ENCODE measurements around the gene PECR.

The PECR gene

GRCh38 chr2:216112926-216113325, 31.3 kb upstream of the PECR start:
- peaks cover 11% of the 10 kb centered on the region for H3K4me1 ChIP-seq (ENCODE audit: control insufficient read depth, insufficient read depth, low read length)
- no peak overlapping the region for H3K4me3 ChIP-seq (ENCODE audit: low read length)
- no peak overlapping the region for H3K27ac ChIP-seq (ENCODE audit: low read depth, low read length)

GRCh38 chr2:216111122-216111521, 29.5 kb upstream of the PECR start:
- Histone ChIP-seq H3K4me3 (ENCODE audit: low read length) (no peak overlapping the region), H3K27ac (ENCODE audit: low read depth, low read length) (no peak overlapping the region), H3K4me1 (ENCODE audit: control insufficient read depth, insufficient read depth, low read length) (peaks cover 11% of the 10 kb centered on the region), H3K9ac (ENCODE audit: low read length) (no peak overlapping the region), H3K27me3 (ENCODE audit: control insufficient read depth, insufficient read depth, low read length) (no peaks in the 10 kb centered on the region), H3K36me3 (ENCODE audit: control insufficient read depth, insufficient read depth, low read length) (peaks cover 6% of the 10 kb centered on the region)

More at GRCh38 chr2:216112926-216113325, 31.3 kb upstream of the PECR start:
- no peaks in the 10 kb centered on the region for H3K27me3 ChIP-seq (ENCODE audit: control insufficient read depth, insufficient read depth, low read length)
- H3K36me3 ChIP-seq (ENCODE audit: control insufficient read depth, insufficient read depth, low read length) = peaks cover 11% of the 10 kb centered on the region
- H3K9ac ChIP-seq (ENCODE audit: low read length) = no peak overlapping the region

GRCh38 chr2:216110620-216111019, 29.0 kb upstream of the PECR start:
- Histone ChIP-seq H3K36me3 (ENCODE audit: control insufficient read depth, insufficient read depth, low read length) (peaks cover 6% of the 10 kb centered on the region), H3K27me3 (ENCODE audit: control insufficient read depth, insufficient read depth, low read length) (no peaks in the 10 kb centered on the region), H3K27ac (ENCODE audit: low read depth, low read length) (no peak overlapping the region), H3K4me1 (ENCODE audit: control insufficient read depth, insufficient read depth, low read length) (peaks cover 11% of the 10 kb centered on the region), H3K9ac (ENCODE audit: low read length) (no peak overlapping the region), H3K4me3 (ENCODE audit: low read length) (peak overlapping the region; percentile 98)

GRCh38 chr2:216109962-216110614, 28.5 kb upstream of the PECR start:
- Histone ChIP-seq H3K27ac (ENCODE audit: low read depth, low read length) (peak overlapping the region; percentile 93), H3K4me1 (ENCODE audit: control insufficient read depth, insufficient read depth, low read length) (peaks cover 11% of the 10 kb centered on the region), H3K4me3 (ENCODE audit: low read length) (peak overlapping the region; percentile 98)

GRCh38 chr2:216108967-216109921, 27.6 kb upstream of the PECR start, which contains the start of gene XRCC5:
XRCC5 (plus strand) TSS chr2:216109348; CDS start chr2:216109437, 89 bp downstream.
- peak within 1 kb of the TSS; percentile 98 for H3K4me3 ChIP-seq (ENCODE audit: low read length)
- H3K27ac ChIP-seq (ENCODE audit: low read depth, low read length) = peak within 1 kb of the TSS; percentile 93
- H3K27me3 ChIP-seq (ENCODE audit: control insufficient read depth, insufficient read depth, low read length) = no peaks in the 10 kb centered on the region
- peak within 1 kb of the TSS; percentile 98 for H3K9ac ChIP-seq (ENCODE audit: low read length)
- H3K4me1 ChIP-seq (ENCODE audit: control insufficient read depth, insufficient read depth, low read length) = peaks cover 8% of the 10 kb centered on the region
- peaks cover 6% of the 10 kb centered on the region for H3K36me3 ChIP-seq (ENCODE audit: control insufficient read depth, insufficient read depth, low read length)

More at GRCh38 chr2:216109962-216110614, 28.5 kb upstream of the PECR start:
- Histone ChIP-seq H3K9ac (ENCODE audit: low read length) (no peak overlapping the region), H3K36me3 (ENCODE audit: control insufficient read depth, insufficient read depth, low read length) (peaks cover 6% of the 10 kb centered on the region), H3K27me3 (ENCODE audit: control insufficient read depth, insufficient read depth, low read length) (no peaks in the 10 kb centered on the region)

- no peak overlapping the region for H3K9ac ChIP-seq (ENCODE audit: low read length)
- H3K27me3 ChIP-seq (ENCODE audit: control insufficient read depth, insufficient read depth, low read length) = no peaks in the 10 kb centered on the region
- peak overlapping the region; percentile 17 for H3K27ac ChIP-seq (ENCODE audit: low read depth, low read length)
- H3K36me3 ChIP-seq (ENCODE audit: control insufficient read depth, insufficient read depth, low read length) = peaks cover 2% of the 10 kb centered on the region
- peak overlapping the region; percentile 42 for H3K4me3 ChIP-seq (ENCODE audit: low read length)
- H3K4me1 ChIP-seq (ENCODE audit: control insufficient read depth, insufficient read depth, low read length) = peaks cover 8% of the 10 kb centered on the region
Measured at GRCh38 chr2:216108310-216108966, 26.8 kb upstream of the PECR start.

- no peak overlapping the region for H3K27ac ChIP-seq (ENCODE audit: low read depth, low read length)
- H3K9ac ChIP-seq (ENCODE audit: low read length) = no peak overlapping the region
- H3K4me1 ChIP-seq (ENCODE audit: control insufficient read depth, insufficient read depth, low read length) = peaks cover 8% of the 10 kb centered on the region
- no peak overlapping the region for H3K4me3 ChIP-seq (ENCODE audit: low read length)
- H3K27me3 ChIP-seq (ENCODE audit: control insufficient read depth, insufficient read depth, low read length) = no peaks in the 10 kb centered on the region
- peaks cover 2% of the 10 kb centered on the region for H3K36me3 ChIP-seq (ENCODE audit: control insufficient read depth, insufficient read depth, low read length)
Measured at GRCh38 chr2:216107760-216108159, 26.2 kb upstream of the PECR start.

- H3K9ac ChIP-seq (ENCODE audit: low read length) = no peak overlapping the region
- H3K27me3 ChIP-seq (ENCODE audit: control insufficient read depth, insufficient read depth, low read length) = no peaks in the 10 kb centered on the region
- peaks cover 2% of the 10 kb centered on the region for H3K36me3 ChIP-seq (ENCODE audit: control insufficient read depth, insufficient read depth, low read length)
- H3K4me3 ChIP-seq (ENCODE audit: low read length) = no peak overlapping the region
- peaks cover 8% of the 10 kb centered on the region for H3K4me1 ChIP-seq (ENCODE audit: control insufficient read depth, insufficient read depth, low read length)
- H3K27ac ChIP-seq (ENCODE audit: low read depth, low read length) = no peak overlapping the region
Measured at GRCh38 chr2:216107320-216107719, 25.7 kb upstream of the PECR start.

- H3K27ac ChIP-seq (ENCODE audit: low read depth, low read length) = no peak overlapping the region
- no peaks in the 10 kb centered on the region for H3K27me3 ChIP-seq (ENCODE audit: control insufficient read depth, insufficient read depth, low read length)
- H3K4me3 ChIP-seq (ENCODE audit: low read length) = no peak overlapping the region
- peaks cover under 1% of the 10 kb centered on the region for H3K4me1 ChIP-seq (ENCODE audit: control insufficient read depth, insufficient read depth, low read length)
- H3K9ac ChIP-seq (ENCODE audit: low read length) = no peak overlapping the region
- no peaks in the 10 kb centered on the region for H3K36me3 ChIP-seq (ENCODE audit: control insufficient read depth, insufficient read depth, low read length)
Measured at GRCh38 chr2:216104691-216105090, 23.1 kb upstream of the PECR start.

GRCh38 chr2:216103213-216103612, 21.6 kb upstream of the PECR start:
- H3K36me3 ChIP-seq (ENCODE audit: control insufficient read depth, insufficient read depth, low read length) = no peaks in the 10 kb centered on the region
- H3K9ac ChIP-seq (ENCODE audit: low read length) = no peak overlapping the region
- H3K4me3 ChIP-seq (ENCODE audit: low read length) = no peak overlapping the region
- H3K27me3 ChIP-seq (ENCODE audit: control insufficient read depth, insufficient read depth, low read length) = no peaks in the 10 kb centered on the region
- H3K4me1 ChIP-seq (ENCODE audit: control insufficient read depth, insufficient read depth, low read length) = no peaks in the 10 kb centered on the region
- H3K27ac ChIP-seq (ENCODE audit: low read depth, low read length) = no peak overlapping the region

- Histone ChIP-seq H3K4me3 (ENCODE audit: low read length) (no peak overlapping the region), H3K27me3 (ENCODE audit: control insufficient read depth, insufficient read depth, low read length) (no peaks in the 10 kb centered on the region), H3K9ac (ENCODE audit: low read length) (no peak overlapping the region), H3K4me1 (ENCODE audit: control insufficient read depth, insufficient read depth, low read length) (no peaks in the 10 kb centered on the region), H3K27ac (ENCODE audit: low read depth, low read length) (no peak overlapping the region), H3K36me3 (ENCODE audit: control insufficient read depth, insufficient read depth, low read length) (no peaks in the 10 kb centered on the region)
Measured at GRCh38 chr2:216101109-216101508, 19.5 kb upstream of the PECR start.

Data from rectal smooth muscle tissue (tissue), 1 donor.